HAP-1 (cell line): ENCODE data around the gene KCNK7.

Source experiments
- DNase-seq, 2 experiments: peaks; one replicate each; pipeline ENCODE4 v3.0.0-alpha.2; 2016 to 2020; ENCODE audit warnings: low spot score in 2 of 2
- H3K27me3 ChIP-seq: fragments of 250-450 bp; sonication (Bioruptor Pico); 2 replicates; pipeline ENCODE4 v1.5.1; 2020; ENCODE audit warnings: low read depth, mild to moderate bottlenecking, moderate library complexity
- H3K36me3 ChIP-seq: fragments of 250-450 bp; sonication (Bioruptor Pico); replicated peaks from 2 replicates; pipeline ENCODE4 v1.5.1; 2020; ENCODE audit warnings: mild to moderate bottlenecking
- H3K4me1 ChIP-seq: fragments of 250-450 bp; sonication (Bioruptor Pico); 2 replicates; pipeline ENCODE4 v1.5.1; 2020; ENCODE audit warnings: mild to moderate bottlenecking
- H3K4me3 ChIP-seq: fragments of 250-450 bp; sonication (Bioruptor Pico); 2 replicates; pipeline ENCODE4 v1.5.1; 2020; ENCODE audit warnings: mild to moderate bottlenecking, moderate library complexity
- H3K9me3 ChIP-seq: fragments of 250-450 bp; sonication (Bioruptor Pico); 2 replicates; pipeline ENCODE4 v1.5.1; 2020; ENCODE audit warnings: mild to moderate bottlenecking, moderate library complexity
- in situ Hi-C: fragments of 300-500 bp; cut with MboI; formaldehyde crosslinking; loops from 3 replicates; pipeline ENCODE4 v1.14.3; 2020; ENCODE audit warnings: low sequenced_read_pairs, inconsistent platforms, mixed read lengths

The KCNK7 gene

DNA sequence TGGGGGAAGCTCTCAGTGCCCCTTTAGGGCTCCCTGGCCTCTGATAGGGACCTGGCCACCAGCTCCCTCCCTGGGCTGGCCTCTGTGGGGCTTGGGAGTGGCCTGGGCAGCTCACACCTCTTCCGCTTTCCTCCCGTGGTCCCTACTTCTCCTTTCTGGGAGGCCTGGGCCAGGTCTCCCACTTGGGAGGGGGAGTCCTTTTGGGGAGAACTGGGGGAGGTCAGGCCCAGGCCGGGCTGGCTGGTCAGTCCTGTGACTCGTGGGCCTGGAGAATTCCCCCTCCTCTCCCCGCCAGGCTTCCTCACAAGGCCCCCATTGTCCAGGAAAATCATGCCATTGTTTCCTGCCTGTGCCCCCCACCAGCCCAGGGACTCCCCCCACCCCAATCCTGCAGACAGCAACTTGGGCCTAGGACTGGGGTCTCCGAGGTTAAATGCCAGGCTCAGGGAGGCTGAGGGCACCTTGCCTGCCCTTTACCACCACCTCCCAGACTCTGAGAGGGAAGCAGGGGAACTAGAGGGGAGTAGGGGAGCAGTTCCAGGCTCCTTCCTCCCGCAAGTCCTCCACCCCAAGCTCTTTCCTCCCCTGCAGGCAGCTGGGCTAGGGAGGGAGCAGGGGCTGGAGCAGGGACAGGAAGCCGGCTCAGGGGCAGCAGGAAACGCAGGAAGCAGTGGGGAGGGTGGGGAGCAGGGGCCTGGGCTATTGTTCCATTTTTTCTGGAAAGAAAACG, 15.6 kb upstream of the KCNK7 start:
- Histone ChIP-seq H3K9me3 (no peaks in the 10 kb centered on the region), H3K36me3 (no peaks in the 10 kb centered on the region; the same call in 1 of the 2 replicates), H3K4me1 (peaks cover 7% of the 10 kb centered on the region), H3K27me3 (no peaks in the 10 kb centered on the region), H3K4me3 (no peak overlapping the region)
- DNase-seq, result no peak
- in situ Hi-C loops, result no loop called here

DNA sequence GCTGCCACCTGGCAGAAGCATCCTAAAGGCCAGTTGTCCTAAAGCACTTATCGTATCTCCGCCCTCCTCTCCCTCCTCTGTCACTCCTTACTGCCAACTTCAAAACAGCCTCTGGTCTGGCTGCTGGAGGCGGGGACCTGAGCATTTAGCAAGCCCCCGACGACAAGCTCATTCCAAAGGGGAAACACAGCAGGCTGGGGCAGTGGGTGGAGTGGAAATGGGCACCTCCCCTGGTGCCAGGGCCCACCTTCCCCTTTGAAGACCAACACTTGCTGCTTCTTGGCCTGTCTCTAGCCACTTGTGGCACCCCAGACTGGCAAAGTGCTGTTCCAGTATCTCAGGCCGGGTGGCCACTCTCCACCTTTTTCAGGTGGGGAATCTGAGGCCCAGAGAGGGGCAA, 14.8 kb upstream of the KCNK7 start:
- in situ Hi-C loops, result no loop called here

DNA sequence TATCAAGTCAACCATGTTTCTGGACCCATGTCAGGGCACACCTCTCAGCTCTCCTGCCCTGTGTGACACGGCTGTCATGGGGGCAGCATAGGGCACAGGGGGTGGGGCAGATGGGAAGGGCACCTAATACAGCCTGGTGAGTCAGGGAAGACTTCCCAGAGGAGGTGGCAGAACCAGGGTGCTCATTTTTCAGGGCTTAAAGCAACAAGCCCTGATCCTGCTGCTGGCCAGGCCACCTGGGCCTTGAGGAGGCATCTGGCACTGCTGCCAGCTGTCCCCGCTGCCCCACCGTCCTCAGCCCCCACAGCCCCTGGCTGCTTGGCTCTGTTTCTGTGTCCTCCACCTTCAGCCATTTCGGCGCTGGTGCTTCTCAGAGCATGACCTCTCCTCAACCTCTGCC, 14.1 kb upstream of the KCNK7 start:
- Histone ChIP-seq H3K36me3 (peaks cover 10% of the 10 kb centered on the region), H3K4me1 (peaks cover 7% of the 10 kb centered on the region), H3K9me3 (no peaks in the 10 kb centered on the region), H3K4me3 (no peak overlapping the region), H3K27me3 (no peaks in the 10 kb centered on the region)
- no peak for DNase-seq
- in situ Hi-C loops, result no loop called here

More for the DNA sequence above, 14.8 kb upstream of the KCNK7 start:
- no peaks in the 10 kb centered on the region for H3K27me3 ChIP-seq
- H3K36me3 ChIP-seq, result peaks cover 6% of the 10 kb centered on the region; the same call in 1 of the 2 replicates
- DNase-seq, result no peak
- H3K4me3 ChIP-seq, result no peak overlapping the region
- H3K9me3 ChIP-seq, result no peaks in the 10 kb centered on the region
- H3K4me1 ChIP-seq, result peaks cover 7% of the 10 kb centered on the region

DNA sequence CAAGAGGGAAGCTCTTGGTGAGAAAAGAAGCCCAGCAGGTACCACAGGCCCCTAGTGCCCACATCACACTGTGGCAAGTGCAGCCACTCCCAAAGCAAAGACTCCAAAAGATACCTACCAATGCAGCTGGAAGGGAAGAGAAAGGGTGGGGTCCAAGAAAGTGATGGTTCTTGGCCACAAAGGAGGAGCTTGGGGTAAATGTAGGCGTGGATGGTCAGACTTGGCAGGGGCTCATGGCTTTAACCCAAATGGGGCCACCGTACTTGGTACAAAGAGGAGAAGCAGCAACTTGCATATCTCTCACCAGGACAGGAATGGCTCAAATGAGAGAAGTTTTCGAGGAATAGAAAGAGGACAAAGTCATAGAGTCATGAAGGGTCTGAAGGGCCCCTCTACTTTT, 13.6 kb upstream of the KCNK7 start:
- Histone ChIP-seq H3K36me3 (peaks cover 15% of the 10 kb centered on the region), H3K4me3 (no peak overlapping the region), H3K4me1 (peaks cover 7% of the 10 kb centered on the region), H3K9me3 (no peaks in the 10 kb centered on the region), H3K27me3 (no peaks in the 10 kb centered on the region)
- DNase-seq, result no peak
- in situ Hi-C loops, result no loop called here

DNA sequence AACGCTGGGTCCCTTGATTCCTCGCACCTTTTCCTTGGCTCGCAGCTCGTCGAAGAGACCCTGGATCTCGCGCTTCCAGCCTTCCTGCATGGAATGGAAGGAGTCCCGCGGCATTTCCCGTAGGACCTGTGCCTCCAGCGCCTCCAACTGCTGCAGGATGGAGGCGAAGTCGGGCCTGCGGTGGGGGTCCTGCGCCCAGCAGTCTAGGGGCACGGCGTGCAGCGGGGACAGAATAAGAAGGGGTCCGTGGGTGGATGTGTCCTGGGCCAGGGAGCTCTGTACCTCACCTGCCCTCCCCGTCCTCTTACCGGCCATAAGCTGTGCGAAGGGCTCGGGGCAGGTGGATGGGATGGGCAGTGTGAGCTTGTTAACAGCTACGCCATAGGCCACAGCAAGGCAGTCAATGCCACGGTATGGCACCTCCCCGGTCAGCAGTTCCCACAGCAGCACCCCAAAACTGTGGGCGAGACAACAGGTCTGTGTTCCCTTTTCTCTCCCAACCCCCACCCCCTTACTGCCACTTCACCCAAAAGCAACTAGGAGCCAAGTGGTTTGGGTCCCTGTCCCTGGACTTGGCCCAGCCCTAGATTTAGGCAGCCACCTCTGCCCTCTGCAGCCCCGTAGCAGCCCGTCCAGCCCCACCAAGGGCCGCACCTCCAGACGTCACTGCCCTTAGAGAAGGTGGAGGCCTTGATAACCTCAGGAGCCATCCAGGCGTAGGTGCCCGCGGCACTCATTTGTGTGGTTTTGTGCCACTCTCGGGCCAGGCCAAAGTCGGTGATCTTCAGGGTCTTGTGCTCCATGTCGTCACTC, 12.2 kb upstream of the KCNK7 start:
- H3K27me3 ChIP-seq, result no peaks in the 10 kb centered on the region
- H3K4me1 ChIP-seq, result peaks cover 3% of the 10 kb centered on the region; the same call in 1 of the 2 replicates
- H3K4me3 ChIP-seq, result no peak overlapping the region
- H3K9me3 ChIP-seq, result no peaks in the 10 kb centered on the region
- no peak for DNase-seq
- H3K36me3 ChIP-seq, result peaks cover 19% of the 10 kb centered on the region
- in situ Hi-C loops, result no loop called here

DNA sequence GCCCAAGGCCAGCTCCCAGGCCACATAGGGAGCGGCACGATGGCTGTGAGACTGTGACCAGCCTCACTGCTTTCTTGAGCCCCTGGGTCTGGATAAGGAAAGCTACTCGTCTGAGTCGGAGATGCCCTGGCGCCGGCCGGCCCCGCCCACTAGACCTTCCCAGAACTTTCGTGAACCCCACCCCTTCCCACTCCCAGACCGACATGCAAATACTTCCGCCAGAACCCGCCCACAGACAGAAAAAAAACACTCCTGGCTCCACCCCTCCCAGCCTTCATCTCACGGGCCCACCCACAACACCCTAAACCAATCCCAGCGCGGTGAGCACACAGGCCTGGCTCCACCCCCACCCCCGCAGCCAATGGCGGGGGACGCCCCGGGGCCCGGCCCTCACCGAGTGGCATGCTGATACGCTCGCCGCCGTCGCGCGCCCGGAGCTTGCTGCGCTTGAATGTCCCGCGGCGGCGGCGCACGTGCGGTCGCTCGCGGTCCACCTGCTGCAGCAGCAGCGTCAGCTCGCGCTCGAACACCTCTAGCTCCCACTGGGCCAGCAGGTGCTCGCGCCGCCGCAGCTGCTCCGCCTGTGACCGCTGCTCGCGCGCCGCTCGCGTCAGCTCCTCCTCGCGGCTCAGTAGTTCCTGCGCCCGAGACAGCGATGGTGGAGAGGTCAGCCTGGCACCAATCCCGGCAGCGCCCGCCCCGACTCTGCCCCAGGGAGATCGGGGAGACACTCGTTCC, 11.4 kb upstream of the KCNK7 start:
- no peaks in the 10 kb centered on the region for H3K27me3 ChIP-seq
- H3K9me3 ChIP-seq, result no peaks in the 10 kb centered on the region
- no peak overlapping the region for H3K4me3 ChIP-seq
- H3K4me1 ChIP-seq, result peaks cover 2% of the 10 kb centered on the region; the same call in 1 of the 2 replicates
- DNase-seq, result peak in 1 of 2 experiments; percentile 67
- H3K36me3 ChIP-seq, result peaks cover 19% of the 10 kb centered on the region
- in situ Hi-C loops, result no loop called here

DNA sequence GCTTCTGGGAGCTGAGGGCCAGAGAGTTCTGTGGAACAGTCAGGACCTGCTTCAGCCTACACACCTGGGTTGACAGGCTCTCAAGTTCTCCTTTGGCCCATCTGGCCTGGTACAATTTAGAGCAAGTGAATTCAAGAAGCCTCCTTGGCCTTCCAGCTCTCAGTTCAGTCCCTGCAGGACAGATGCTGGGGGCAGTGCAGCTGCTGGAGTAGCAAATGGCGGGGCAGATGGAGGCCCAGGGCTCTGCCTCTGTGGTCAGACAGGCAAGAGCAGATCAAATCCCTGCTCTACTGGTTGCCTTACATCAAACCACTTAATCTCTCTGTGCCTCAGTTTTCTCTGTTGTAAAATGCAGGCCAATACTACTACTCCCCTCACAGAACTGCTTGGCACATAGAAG, 8.7 kb upstream of the KCNK7 start:
- in situ Hi-C loops, result no loop called here

DNA sequence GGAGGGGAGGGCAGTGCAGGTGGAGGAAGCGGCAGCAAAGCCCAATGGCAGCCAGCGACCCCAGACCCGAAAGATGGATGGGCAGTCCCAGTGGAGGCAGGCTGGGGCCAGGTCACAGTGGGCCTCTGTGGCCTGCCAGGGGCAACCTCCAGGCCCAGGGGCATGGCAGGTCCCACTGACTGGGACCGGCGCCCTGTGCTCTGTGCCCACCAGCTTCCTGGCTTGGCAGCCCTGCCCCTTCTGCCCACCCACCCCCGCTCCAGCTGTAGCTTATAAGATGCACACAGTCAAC, 4.3 kb upstream of the KCNK7 start:
- DNase-seq, result no peak
- H3K27me3 ChIP-seq, result no peaks in the 10 kb centered on the region
- peaks cover 19% of the 10 kb centered on the region for H3K36me3 ChIP-seq
- no peak overlapping the region for H3K4me3 ChIP-seq
- in situ Hi-C loops, result no loop called here
- no peaks in the 10 kb centered on the region for H3K9me3 ChIP-seq
- H3K4me1 ChIP-seq, result no peaks in the 10 kb centered on the region

More for the DNA sequence above, 8.7 kb upstream of the KCNK7 start:
- Histone ChIP-seq H3K27me3 (no peaks in the 10 kb centered on the region), H3K36me3 (peaks cover 19% of the 10 kb centered on the region), H3K9me3 (no peaks in the 10 kb centered on the region), H3K4me3 (no peak overlapping the region), H3K4me1 (no peaks in the 10 kb centered on the region)
- DNase-seq, result no peak

DNA sequence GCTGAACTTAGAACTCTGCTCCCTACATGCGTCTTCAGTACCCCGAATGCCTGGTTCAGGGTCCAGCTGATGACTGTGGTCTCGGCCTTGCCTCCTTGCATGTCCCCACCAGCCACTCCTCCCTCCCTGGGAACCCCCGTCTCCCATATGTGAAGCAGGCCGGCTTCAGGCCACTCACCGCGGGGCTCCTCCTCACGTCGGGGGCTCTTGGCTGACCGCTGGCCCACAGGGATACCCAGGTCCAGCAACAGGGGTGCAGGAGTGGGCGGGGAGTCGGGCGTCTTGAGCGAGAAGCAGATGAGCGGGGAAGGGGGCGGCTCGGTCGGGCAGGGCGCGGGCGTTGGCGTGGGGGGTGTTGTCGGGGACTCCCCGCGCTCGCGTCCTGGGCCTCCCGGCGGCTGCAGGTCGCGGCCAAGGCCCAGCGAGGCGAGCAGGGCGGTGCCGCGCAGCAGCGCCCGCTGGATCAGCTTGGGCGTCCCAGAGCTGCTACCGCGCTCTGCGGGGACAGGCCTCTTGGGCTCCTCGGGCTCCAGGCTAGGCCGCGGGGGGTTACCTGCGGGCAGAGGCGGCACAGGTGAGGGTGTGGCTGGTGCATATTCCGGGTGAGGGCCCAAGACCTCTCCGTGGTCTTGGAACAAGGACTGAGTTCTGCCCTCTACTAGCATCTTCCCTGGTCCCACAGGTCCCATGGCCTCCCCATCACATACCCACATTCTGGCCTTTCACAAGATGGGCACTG, 3.8 kb upstream of the KCNK7 start:
- Histone ChIP-seq H3K4me1 (no peaks in the 10 kb centered on the region), H3K9me3 (no peaks in the 10 kb centered on the region), H3K4me3 (no peak overlapping the region), H3K27me3 (no peaks in the 10 kb centered on the region), H3K36me3 (peaks cover 15% of the 10 kb centered on the region)
- in situ Hi-C loops, result no loop called here
- no peak for DNase-seq

DNA sequence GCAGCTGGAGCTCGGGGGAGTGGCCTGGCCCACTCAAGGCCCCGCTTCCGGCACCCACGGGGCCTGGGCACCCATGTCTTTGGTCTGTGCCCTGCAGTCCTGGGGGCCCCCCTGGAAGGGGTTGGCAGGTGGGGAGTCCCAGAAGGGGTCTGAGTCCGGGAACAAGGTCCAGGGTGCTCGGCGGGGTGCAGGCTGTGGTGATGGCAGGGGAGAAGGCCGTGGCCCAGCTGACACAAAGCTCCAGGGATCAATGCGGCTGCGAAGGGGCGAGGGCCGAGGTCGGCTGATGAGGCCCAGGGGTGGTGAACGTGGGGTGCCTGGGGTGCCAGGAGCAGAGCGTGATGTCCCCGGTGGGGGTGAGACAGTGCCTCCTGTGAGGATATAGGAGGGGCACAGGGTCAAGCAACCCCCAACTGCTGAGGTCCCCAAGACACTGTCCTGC, 2.7 kb upstream of the KCNK7 start:
- H3K27me3 ChIP-seq, result no peaks in the 10 kb centered on the region
- H3K4me3 ChIP-seq, result no peak overlapping the region
- no peaks in the 10 kb centered on the region for H3K9me3 ChIP-seq
- H3K36me3 ChIP-seq, result peaks cover 9% of the 10 kb centered on the region
- in situ Hi-C loops, result no loop called here
- no peaks in the 10 kb centered on the region for H3K4me1 ChIP-seq
- no peak for DNase-seq

DNA sequence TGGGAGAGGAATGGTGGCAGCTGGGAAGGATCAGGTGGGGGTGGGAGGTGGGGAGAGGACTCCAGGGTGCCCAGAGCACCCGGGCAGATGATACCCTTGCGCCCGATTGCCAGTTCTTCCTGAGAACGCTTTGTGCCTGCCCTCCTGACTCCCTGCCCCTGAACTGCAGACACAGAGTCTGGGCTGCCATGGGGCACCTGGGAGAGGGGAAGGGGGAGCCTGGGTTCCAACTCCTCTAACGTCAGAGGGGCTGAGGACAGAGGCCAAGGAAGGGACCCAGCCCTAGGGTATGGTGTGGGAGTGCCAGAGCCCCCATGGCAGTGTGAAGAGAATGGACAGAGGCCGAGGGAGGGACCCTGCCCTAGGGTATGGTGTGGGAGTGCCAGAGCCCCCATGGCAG, 920 bp upstream of the KCNK7 start:
- Histone ChIP-seq H3K27me3 (no peaks in the 10 kb centered on the region), H3K4me1 (no peaks in the 10 kb centered on the region), H3K9me3 (no peaks in the 10 kb centered on the region), H3K36me3 (peaks cover 9% of the 10 kb centered on the region), H3K4me3 (no peak overlapping the region)
- in situ Hi-C loops, result no loop called here
- DNase-seq, result no peak

DNA sequence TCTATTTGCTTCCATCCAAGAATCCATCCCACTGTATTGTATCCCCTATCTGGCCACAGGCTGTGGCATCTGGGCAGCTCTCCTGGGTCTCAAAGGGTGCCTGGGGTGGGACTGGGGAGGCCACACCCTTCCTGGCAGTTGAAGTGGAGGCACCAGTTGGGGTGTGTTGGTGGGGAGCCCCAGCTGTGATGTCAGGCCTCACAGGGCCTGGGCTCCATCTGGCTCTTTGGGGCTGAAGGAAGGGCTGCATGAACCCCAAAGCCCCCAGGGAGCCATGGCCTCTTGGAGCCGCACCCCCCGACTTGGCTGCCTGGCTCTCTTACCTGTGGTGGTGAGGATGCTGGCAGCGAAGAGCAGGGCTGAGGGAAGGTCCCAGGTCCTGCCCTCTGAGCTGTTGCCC, 469 bp downstream of the KCNK7 start:
- in situ Hi-C loops, result no loop called here
- Histone ChIP-seq H3K4me3 (no peak overlapping the region), H3K27me3 (no peaks in the 10 kb centered on the region), H3K4me1 (no peaks in the 10 kb centered on the region), H3K9me3 (no peaks in the 10 kb centered on the region), H3K36me3 (peaks cover 9% of the 10 kb centered on the region)
- no peak for DNase-seq

DNA sequence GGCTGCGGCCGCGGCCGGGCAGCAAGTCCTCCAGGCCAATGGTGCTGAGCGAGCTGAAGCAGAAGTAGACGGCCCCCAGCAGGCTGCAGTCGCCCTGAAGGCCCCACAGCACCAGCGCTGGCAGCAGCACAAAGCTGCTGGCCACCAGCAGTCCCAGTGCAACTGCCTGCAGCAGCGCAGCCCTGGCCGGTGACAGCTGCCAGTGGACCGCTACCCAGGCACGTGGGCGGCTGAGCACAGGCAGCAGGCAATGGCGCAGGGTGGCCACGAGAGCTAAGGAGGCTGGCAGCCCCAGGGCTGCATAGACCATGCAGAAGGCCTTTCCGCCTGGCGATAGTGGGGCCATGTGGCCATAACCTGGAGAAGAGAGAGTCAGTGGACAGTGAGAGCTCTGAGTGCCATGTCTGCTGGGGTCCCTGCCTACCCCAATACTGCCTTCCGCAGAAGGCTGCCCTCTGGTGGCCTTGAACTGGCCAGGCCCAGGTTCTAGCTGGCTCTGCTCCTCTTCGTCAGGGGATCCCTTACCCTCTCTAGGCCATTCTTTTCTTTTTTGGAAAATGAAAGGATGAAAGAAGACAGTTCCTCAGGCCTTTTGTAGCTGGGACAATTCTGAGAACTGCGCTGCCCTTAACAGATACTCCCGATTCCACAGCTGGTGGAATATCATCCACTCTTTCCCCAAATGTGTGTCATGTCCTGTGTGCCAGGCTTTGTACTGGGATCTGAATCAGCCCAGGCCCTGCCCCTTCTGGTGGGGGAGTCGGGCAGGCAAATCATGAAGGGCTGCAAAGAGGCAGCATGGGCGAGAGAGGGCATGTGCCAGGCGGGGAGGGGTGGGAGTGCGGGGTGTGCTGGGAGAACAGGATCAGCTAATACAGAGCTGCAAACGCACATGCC, 1.8 kb downstream of the KCNK7 start:
- no peaks in the 10 kb centered on the region for H3K4me1 ChIP-seq
- in situ Hi-C loops, result no loop called here

More for the DNA sequence above, 1.8 kb downstream of the KCNK7 start:
- Histone ChIP-seq H3K27me3 (no peaks in the 10 kb centered on the region), H3K9me3 (no peaks in the 10 kb centered on the region), H3K36me3 (peaks cover 9% of the 10 kb centered on the region), H3K4me3 (no peak overlapping the region)
- DNase-seq, result peak in 1 of 2 experiments; percentile 61
